Esophagus squamous epithelium (tissue), 4 donors: Measurements from ENCODE around the gene CLCN1.

Experiments
- CTCF ChIP-seq, 6 experiments: fragments of 450-650 bp in 4 of 6; fragments of 200-600 bp in 2 of 6; sonication (generic) in 2 of 6; IDR thresholded peaks; one replicate each; pipeline ENCODE4 v1.5.1; 2016 to 2019; ENCODE audit warnings: antibody characterized with exemption in 6 of 6, mild to moderate bottlenecking in 4 of 6, moderate library complexity in 4 of 6
- POLR2A ChIP-seq, 4 donors: fragments of 450-650 bp; IDR thresholded peaks; one replicate each; pipeline ENCODE4 v1.6.1; 2017; ENCODE audit warnings: antibody characterized with exemption in 4 of 4, mild to moderate bottlenecking in 4 of 4, moderate library complexity in 3 of 4

- TF ChIP-seq CTCF (IDR thresholded peaks at IDR 0.05) (no peak), POLR2A (IDR thresholded peaks at IDR 0.05) (no peak)
Measured at GRCh38 chr7:143351060-143351459, 35.1 kb downstream of the CLCN1 start.
